ENCODE data around the gene KRT85.

DNA sequence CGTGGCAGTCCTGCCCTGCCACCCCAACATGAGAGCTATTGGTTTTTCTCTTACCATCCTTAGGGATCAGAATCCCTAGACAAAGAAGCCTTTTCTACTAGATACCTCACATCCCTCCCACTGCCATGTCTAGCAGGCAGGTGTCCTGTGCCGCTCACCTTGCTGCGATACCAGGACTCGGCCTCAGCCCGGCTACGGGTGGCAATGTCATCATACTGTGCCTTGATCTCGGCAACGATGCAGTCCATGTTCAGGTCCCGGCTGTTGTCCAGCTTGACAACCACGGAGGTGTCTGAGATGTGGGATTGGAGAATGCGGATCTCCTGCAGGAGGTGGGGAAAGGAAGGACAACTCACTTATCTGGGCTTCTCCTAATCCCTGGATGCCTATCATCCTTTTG lies 50.6 kb downstream of the KRT85 start:
- TF ChIP-seq, protein P1, sequence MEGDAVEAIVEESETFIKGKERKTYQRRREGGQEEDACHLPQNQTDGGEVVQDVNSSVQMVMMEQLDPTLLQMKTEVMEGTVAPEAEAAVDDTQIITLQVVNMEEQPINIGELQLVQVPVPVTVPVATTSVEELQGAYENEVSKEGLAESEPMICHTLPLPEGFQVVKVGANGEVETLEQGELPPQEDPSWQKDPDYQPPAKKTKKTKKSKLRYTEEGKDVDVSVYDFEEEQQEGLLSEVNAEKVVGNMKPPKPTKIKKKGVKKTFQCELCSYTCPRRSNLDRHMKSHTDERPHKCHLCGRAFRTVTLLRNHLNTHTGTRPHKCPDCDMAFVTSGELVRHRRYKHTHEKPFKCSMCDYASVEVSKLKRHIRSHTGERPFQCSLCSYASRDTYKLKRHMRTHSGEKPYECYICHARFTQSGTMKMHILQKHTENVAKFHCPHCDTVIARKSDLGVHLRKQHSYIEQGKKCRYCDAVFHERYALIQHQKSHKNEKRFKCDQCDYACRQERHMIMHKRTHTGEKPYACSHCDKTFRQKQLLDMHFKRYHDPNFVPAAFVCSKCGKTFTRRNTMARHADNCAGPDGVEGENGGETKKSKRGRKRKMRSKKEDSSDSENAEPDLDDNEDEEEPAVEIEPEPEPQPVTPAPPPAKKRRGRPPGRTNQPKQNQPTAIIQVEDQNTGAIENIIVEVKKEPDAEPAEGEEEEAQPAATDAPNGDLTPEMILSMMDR (IDR thresholded peaks at IDR 0.05) = no peak
- no peak for TF ChIP-seq EZH2phosphoT487 (IDR thresholded peaks at IDR 0.05)

Data from neural progenitor cell (in vitro differentiated cells).